Hepatocyte (in vitro differentiated cells): ENCODE measurements around the gene NEXN.

Experiments used
- CTCF ChIP-seq: fragments of 200-600 bp; sonication (generic); IDR thresholded peaks from 2 replicates; pipeline ENCODE4 v1.5.1; 2016; ENCODE audit warnings: antibody characterized with exemption, mild to moderate bottlenecking; ENCODE audit not compliant: poor library complexity
- EZH2 ChIP-seq: fragments of 200-600 bp; sonication (generic); IDR thresholded peaks from 2 replicates; pipeline ENCODE4 v1.6.1; 2016; ENCODE audit warnings: antibody characterized with exemption, mild to moderate bottlenecking, borderline replicate concordance

- TF ChIP-seq EZH2 = no peak
- TF ChIP-seq CTCF = no peak
These were observed 29.2 kb upstream of the NEXN start for GRCh38 chr1:77859248-77859647.
